MM.1S (cell line): ENCODE results near the gene VMP1.

Source experiments
- EZH2 ChIP-seq: fragments of 300-600 bp; sonication (generic); optimal IDR thresholded peaks from 2 replicates; pipeline ENCODE3; 2017; ENCODE audit warnings: low read depth, mild to moderate bottlenecking, antibody characterized with exemption, low read length, mixed read lengths
- EZH2phosphoT487 ChIP-seq: fragments of 300-600 bp; sonication (generic); IDR thresholded peaks from 2 replicates; pipeline ENCODE4 v1.6.1; 2018; ENCODE audit warnings: antibody characterized with exemption, low read length
- TF ChIP-seq, protein P1 (sequence below): fragments of 300-600 bp; sonication (generic); IDR thresholded peaks from 2 replicates; pipeline ENCODE4 v1.5.1; 2016; ENCODE audit warnings: antibody characterized with exemption, low read length, mixed read lengths

DNA sequence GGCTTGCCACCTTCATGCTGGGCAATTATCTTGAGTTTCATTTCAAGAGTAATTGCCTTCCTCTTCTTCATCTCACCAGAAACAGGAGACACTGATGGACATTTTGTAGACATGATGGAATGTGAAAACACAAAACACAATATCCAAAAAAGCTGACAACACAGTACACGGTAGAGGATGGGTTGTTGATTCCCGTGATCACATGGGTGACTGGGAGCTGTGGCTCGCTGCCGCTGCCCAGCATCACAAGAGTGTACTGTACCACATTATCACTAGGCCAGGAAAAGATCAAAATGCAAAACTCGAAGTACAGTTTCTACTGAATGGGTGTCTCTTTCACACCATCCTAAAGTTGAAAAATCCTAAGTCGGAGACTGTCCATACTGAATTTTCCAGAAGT lies 7.7 kb upstream of the VMP1 start:
- TF ChIP-seq EZH2phosphoT487, result no peak
- TF ChIP-seq, protein P1, sequence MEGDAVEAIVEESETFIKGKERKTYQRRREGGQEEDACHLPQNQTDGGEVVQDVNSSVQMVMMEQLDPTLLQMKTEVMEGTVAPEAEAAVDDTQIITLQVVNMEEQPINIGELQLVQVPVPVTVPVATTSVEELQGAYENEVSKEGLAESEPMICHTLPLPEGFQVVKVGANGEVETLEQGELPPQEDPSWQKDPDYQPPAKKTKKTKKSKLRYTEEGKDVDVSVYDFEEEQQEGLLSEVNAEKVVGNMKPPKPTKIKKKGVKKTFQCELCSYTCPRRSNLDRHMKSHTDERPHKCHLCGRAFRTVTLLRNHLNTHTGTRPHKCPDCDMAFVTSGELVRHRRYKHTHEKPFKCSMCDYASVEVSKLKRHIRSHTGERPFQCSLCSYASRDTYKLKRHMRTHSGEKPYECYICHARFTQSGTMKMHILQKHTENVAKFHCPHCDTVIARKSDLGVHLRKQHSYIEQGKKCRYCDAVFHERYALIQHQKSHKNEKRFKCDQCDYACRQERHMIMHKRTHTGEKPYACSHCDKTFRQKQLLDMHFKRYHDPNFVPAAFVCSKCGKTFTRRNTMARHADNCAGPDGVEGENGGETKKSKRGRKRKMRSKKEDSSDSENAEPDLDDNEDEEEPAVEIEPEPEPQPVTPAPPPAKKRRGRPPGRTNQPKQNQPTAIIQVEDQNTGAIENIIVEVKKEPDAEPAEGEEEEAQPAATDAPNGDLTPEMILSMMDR, result no peak
- no peak for TF ChIP-seq EZH2
